Mesenteric fat pad (tissue), 1 donor: Measurements from ENCODE around the gene PARP8. TPM values are rescaled to one million over a fixed set of nuclear protein-coding genes. Genes with fewer than 3 reads are reported as not detected.
"Not testable (repeated sequence)": the region's sequence is repeated elsewhere in the genome, so short reads cannot be mapped to it uniquely, and the experiment has no call there.

Experiments
- DNase-seq: peaks from one replicate; pipeline ENCODE4 v3.0.0-alpha.2; 2020; ENCODE audit warnings: low spot score
- total RNA-seq: library from RNA; stranded (reverse); fragmentation: NEBNext Ultra II Directional; extraction: Animal tissue kit (Norgen Biotek cat#: 25700); gene quantifications from one replicate; pipeline ENCODE4 v1.2.1, GENCODE V29; 2021
- donor health status: DM: yes; HTN: yes; CAD: no.

The PARP8 gene
- total RNA-seq, 1 donor from 2014 or later: 28.0 TPM

DNA sequence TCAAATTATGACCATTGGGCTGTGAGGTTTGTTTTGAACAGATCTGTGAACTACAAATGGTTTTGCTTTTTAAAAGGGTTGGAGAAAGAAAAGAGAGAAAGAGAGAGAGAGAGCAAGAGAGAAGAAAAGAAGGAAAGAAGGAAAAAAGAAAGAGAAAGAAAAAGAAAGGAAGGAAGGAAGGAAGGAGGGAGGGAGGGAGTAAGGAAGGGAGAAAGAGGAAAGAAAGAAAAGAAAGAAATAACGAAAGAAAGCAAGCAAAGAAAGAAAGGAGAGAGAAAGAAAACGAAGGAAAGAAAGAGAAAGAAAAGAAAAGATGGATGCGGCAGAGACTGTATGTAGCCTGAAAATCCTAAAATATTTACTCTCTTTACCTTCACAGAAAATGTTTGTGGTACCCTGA, 104.0 kb downstream of the PARP8 start:
- no peak for DNase-seq

DNA sequence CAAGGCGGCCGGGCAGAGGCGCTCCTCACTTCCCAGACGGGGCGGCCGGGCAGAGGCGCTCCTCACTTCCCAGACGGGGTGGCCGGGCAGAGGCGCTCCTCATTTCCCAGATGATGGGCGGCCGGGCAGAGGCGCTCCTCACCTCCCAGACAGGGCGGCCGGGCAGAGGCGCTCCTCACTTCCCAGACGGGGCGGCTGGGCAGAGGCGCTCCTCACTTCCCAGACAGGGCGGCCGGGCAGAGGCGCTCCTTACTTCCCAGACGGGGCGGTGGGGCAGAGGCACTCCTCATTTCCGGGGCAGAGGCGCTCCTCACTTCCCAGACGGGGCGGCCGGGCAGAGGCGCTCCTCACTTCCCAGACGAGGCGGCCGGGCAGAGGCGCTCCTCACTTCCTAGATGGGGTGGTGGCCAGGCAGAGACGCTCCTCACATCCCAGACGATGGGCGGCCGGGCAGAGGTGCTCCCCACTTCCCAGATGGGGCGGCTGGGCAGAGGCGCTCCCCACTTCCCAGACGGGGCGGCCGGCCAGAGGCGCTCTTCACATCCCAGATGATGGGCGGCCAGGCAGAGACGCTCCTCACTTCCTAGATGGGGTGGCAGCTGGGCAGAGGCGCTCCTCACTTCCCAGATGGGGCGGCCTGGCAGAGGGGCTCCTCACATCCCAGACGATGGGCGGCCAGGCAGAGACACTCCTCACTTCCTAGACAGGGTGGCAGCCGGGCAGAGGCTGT, 108.2 kb downstream of the PARP8 start:
- DNase-seq: not testable (repeated sequence)

DNA sequence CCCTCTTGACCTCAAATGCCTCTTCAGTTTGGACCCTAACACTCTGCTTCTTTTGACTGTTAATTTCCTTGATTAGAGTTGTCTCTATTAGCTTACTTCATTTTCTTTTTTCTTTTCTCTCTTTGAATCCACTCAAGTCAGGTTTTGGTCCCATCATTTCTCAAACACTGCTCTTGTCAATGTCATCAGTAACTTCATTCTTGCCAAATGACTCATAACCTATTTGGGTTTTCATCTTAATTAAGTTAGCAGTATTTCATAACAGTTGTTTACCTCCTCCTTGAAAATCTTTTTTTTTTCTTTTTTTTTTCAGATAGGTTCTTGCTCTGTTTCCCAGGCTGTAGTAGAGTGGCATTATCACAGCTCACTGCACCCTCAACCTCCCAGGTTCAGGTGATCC, 119.6 kb downstream of the PARP8 start:
- DNase-seq: no peak

DNA sequence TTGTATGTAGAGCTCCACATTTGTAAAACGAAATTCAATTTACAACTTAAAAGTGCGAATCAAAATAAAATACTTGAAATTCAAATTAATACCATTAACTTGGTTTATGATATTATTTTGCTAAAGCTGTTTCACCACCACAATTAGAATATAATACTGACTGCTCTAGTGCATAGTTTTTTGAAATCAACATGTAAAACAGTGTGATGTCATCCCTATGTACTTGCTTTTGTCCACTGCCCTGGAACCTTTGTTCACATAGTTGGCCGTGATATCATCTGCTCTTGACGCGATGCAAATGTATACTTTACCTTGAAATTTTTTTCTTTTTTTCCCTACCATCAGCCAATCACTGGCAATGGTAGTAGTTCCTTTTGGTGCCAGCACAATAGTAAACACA, 125.4 kb downstream of the PARP8 start:
- DNase-seq: no peak

DNA sequence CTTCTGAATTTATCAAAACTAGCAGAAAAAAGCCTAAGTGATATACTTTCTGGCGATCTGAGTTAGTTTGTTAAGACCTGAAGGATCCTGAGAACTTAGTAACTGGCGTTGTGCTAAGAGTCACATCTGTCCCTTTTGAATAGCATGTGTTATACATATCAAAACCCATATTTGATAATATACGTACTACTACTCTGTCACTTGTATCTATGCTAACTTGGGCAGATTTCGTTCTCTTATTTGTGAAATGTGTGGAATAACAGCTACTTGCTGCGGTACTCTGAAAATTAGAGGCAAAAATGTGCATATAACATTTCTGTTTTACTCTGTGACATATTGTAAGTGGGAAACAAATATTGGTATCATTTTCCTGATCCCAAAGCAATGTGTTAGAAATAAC, 126.4 kb downstream of the PARP8 start:
- no peak for DNase-seq

DNA sequence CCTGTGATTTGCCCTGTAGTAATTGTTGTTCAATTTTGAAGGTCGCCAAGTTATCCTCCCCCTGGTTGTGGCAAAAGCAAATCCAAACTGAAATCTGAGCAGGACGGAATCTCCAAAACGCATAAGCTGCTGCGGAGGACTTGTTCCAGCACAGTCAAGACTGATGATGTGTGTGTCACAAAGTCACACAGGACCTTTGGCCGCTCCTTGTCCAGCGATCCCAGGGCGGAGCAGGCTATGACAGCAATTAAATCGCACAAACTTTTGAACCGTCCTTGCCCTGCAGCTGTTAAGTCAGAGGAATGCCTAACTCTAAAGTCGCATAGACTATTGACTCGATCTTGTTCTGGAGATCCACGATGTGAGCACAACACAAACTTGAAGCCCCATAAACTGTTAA, 128.4 kb downstream of the PARP8 start:
- DNase-seq: no peak

DNA sequence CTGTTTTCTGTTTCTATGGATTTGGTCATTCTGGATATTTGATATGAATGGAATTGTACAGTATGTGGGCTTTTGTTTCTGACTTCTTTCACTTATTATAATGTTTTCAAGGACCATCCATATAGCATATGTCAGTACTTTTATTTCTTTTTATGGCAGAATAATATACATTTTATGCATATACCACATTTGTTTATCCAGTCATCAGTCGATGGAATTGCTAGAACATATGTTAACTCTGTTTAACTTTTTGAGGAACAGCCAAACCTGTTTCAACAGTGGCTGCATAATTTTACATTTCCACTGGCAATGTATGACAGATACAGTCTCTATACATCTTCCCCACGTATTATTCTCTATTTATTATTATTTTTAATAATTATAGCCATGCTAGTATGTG, 131.6 kb downstream of the PARP8 start:
- DNase-seq: no peak

DNA sequence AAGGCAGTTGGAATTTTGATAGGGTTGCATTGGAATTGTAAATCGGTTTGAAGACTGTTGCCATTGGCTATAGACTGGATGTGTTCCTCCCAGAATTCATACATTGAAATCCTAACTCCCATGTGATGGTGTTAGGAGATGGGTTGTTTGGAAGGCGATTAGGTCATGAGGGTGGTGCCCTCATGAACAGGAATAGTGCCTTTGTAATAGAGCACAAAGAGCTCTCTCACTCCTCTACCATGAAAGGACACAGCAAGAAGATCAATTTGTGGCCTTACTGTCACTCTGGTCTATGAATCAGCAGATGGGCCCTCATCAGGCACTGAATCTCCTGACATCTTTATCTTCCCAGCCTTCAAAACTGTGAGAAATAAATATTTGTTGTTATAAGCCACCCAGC, 133.2 kb downstream of the PARP8 start:
- DNase-seq: no peak

DNA sequence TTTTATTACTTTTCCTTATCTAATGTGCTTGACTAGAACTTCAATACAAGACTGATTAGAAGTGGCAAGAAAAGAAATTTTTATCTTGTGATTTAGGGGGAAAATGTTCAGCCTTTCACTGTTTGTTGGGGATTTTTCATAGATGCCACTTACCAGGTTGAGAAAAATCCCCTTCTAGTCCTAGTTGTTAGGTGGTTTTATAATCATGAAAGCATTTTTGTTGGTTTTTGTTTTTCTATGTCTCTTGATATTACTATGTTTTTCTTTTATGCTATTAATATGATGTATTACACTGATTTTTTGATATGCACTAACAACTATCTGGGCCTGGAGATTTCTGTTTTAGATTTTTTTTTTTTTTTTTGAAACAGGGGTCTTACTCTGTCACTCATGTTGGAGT, 134.0 kb downstream of the PARP8 start:
- DNase-seq: no peak

DNA sequence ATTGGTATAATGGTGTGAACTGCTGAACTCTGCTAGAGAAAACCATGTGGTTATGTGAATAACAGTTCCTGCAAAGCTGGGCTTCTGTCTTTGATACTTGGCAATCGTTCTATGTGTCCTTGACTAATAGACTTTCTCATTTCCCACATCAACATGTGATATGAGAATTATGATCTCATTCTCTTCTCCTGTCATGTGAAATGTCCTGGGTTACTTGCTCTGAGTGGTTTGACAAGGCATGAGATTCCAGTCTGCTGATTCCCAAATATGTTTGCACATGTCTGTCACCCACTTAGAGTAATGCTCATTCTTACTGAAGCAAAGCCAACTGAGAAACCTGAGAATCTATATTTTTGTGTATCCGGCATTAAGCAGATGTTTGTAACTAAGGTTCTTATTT, 141.2 kb downstream of the PARP8 start:
- no peak for DNase-seq

DNA sequence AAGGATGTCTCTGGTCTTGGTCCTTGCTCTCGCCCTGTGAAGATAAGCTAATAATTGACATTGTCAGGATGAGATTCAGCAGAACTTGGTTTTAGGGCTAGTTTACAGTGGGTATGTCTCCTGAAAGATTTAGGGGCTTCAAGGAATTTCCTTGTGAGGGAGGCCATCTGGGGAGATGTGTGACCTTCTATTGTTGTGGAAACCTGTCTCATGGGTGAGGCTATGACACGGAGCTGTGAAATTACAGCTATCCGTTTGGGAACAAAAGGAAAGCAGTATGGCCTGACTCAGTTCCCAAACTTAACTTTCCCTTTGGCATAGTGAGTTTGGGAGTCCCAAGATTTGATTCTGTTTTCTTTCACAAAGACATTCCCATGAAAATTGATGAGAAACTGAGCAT, 142.0 kb downstream of the PARP8 start:
- DNase-seq: no peak

DNA sequence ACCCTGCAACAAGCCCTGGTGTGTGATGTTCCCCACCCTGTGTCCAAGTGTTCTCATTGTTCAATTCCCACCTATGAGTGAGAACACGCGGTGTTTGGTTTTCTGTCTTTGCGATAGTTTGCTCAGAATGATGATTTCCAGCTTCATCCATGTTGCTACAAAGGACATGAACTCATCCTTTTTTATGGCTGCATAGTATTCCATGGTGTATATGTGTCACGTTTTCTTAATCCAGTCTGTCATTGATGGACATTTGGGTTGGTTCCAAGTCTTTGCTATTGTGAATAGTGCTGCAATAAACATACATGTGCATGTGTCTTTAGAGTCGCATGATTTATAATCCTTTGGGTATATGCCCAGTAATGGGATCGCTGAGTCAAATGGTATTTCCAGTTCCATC, 145.3 kb downstream of the PARP8 start:
- not testable (repeated sequence) for DNase-seq

DNA sequence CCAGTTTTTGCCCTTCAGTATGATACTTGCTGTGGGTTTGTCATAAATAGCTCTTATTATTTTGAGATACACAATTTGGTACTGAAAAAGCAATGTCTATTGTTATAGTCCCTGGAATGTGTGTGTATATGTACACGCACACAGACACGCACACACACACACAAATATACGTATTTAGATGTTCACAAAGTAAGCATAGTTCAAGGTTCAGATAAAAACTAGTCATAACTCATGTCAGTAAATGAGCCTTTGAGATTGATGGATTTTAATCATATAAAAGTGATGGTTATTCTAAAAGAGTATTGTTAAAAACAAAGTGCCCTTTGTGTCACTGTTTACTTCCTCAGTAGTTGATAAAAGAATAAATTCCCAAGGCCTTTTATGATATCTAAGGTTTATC, 147.3 kb downstream of the PARP8 start:
- no peak for DNase-seq

DNA sequence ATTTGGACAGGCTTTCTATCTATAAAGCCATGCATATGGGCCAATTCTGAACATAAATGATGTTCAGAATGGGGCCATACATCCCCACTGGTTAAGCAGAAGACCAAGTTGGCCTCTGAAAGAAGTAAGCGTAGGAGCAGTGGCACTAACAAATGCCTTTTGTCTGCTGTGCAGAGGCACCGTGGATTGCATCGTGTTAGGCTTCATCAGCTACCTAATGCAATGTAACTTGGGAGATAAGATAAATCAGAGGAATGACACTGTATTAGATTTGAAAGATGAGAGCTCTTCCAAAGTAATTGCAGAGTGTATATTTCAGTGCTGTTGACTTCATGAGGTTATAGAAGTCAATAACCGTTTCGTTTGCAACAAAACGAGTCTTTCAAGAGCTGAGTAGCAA, 148.1 kb downstream of the PARP8 start:
- no peak for DNase-seq

DNA sequence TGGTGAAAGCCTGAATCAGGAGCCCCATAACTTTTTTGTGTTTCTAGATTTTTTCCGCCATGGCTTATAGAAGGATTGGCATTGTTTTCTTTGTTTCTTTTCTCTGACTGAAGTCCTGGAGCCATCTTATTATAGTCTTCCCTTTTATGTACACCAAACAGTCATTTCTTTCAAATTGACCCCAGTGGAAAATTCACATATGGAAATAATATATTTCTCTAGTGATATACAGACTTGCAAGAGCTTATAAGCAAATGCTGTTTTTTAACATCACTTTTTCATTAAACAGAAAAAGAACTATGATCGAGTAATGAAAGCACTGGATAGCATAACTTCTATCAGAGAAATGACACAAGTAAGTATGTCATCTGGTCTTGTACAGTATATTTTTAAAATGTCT, 155.6 kb downstream of the PARP8 start:
- no peak for DNase-seq

DNA sequence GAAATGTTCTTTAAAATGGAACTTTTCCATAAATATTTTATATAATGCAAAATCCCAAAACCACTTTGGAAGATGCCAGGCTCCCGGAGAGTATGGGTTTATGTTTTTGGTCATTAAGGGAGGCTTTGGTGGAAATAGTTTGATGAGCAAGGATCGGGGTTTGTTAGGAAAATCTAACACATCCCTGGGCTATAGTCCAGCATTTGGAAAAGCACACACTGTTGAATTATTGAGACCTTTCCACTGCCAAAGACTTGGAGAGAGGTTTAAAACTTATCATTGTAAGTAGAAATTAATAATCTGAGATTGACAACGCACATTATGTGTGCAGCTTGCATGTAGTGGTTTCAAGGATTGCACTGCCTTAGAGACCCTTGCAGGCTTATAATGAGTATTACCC, 156.3 kb downstream of the PARP8 start:
- no peak for DNase-seq

DNA sequence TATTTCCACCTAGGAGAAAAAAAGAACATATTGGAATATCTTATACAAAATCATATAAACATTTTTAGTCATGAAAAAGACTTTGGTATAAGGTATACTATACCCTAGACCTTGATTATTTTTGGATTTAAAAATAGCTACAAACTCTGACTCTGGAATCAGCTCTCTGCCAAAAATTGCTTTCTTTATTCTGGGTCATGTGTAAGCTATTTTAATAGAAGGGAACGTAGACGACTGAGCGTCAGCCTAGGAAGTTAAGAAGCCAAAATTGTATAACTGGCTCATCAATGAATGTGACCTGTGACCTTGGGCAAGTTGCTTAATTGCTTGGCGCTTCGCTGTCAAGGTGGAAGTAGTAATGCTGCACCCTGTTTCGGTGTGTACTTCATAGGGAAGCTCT, 157.1 kb downstream of the PARP8 start:
- DNase-seq: no peak

DNA sequence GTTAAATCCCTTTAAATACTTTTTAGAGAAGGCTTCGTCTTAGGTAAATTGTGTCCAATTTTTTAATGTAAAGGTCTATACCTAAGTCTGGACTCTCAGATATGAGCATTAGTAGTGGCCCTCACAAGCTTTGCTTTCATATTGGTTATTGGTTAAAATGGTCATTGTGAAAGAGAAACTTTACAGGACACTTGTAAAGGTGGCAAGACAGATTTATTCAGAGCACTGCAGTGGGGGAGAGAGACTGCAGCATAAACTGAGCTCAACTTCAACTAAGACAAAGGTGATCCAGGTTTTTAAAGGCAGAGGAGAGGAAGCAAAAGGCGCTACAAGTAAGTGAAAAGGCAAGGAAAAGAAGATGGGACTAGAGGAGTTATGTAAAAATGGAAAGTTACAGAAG, 157.7 kb downstream of the PARP8 start:
- DNase-seq: no peak

DNA sequence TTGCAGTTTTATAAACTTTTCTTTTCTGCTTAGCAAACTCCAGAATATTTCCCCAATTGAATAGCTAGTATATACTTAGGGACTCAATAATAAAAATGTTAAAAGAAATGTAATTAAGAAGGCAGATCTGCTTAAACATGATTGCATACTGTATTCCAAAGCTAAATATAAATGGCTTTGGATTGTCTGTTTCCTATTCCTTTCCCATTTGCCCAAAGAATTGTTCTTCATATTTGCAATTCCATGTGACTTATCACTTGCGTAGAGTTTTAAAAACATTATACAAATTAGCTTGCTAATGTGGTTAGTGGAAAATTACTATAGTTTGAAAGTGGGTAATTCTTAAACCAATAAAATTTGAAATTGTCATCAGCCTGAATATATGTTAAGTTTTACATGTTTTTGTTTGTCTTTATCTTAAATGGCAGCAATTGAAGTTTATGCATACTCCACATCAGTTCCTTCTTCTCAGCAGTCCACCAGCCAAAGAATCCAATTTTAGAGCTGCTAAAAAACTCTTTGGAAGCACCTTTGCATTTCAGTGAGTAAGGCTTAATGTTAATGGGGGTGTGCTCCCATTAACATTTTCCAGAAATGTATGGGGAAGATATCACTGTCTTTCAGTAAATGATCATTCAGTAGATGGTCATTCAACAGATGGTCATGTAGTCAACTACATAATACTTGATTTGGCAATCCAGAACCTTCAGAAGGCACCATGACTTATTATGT, 161.2 kb downstream of the PARP8 start:
- no peak for DNase-seq

DNA sequence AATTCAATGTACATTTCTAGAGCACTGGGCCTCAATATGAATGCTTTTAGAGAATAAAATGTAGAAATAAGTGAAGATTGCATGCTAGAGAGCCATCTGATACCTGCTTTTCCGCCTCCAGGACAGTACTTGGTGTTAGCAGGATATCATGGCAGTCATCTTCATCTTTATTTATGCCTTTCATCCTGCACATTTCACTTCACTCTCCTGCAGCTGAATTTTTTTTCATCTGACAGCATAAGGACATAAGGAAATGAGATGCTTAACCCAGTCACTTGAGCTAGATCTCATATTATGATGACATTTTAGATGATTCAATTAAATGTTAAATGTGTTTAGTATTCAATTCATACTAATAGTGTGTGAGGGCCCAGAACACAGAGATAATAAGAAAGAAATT, 162.6 kb downstream of the PARP8 start:
- no peak for DNase-seq

DNA sequence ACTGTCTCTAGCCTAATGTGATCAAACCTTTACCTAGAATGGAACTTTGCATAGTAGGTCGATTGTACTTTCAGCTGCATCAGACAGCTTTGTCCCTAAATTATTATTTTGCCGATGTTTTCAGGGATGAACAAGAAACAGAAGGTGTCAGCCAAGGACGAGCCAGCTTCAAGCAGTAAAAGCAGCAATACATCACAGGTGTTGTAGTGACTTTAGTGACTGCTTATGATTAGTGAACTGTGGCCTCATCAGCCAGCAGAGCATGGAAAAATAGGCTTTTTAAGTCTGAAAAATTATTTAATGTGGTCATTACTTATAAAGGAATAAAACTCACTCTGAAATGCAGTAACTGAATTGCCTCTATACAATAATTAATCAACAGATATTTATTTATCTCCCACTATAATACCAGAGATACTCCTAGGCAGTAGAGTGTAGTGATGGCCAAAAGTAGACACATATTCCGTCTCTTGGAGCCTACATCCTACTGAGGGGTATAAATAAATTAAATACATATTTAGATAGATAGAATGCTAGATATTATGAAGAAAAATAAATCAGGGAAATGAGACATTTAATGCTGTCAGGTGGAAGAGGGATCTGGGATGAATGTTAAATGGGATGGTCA, 166.3 kb downstream of the PARP8 start:
- DNase-seq: no peak

DNA sequence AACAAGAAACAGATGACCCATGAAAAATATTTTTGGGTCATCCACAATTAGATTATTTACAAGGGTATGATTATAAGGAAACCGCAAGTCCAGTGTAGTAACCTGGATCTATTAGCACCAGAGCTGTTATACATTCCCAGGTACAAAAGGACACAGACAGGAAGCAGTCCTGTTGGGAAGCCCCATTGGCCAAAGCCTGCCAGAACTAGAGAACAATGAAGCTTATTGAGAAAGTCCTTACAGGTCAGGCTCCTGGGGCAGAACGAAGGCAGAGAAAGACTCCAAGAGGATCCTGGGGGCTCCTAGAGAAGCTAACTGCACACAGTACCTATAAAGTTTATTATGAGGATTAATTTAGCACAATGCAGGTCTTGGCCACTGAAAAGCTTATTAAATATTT, 169.9 kb downstream of the PARP8 start:
- DNase-seq: no peak

DNA sequence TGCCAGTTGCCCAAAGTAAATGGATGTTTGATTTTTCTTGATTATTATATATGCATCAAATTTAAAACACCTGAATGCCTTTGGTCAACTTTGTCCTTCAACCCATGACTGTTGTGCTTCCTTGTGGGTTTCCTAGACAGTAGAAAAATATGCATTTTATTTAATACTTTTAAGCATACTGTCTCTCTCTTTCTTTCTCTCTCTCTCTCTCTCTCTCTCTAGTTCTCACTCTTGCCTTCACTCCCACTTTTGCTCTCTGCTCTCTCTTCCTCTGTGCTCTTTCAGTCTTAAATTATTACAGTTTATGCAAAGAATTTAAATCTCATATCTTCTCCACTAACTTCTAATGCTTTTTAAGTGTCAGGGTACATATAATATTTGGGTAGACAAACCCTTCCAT, 173.0 kb downstream of the PARP8 start:
- DNase-seq: no peak
